Measurements from ENCODE around the gene PTGER1.
"Not testable (repeated sequence)": the region's sequence is repeated elsewhere in the genome, so short reads cannot be mapped to it uniquely, and the experiment has no call there.

Gene PTGER1, protein sequence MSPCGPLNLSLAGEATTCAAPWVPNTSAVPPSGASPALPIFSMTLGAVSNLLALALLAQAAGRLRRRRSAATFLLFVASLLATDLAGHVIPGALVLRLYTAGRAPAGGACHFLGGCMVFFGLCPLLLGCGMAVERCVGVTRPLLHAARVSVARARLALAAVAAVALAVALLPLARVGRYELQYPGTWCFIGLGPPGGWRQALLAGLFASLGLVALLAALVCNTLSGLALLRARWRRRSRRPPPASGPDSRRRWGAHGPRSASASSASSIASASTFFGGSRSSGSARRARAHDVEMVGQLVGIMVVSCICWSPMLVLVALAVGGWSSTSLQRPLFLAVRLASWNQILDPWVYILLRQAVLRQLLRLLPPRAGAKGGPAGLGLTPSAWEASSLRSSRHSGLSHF

DNA sequence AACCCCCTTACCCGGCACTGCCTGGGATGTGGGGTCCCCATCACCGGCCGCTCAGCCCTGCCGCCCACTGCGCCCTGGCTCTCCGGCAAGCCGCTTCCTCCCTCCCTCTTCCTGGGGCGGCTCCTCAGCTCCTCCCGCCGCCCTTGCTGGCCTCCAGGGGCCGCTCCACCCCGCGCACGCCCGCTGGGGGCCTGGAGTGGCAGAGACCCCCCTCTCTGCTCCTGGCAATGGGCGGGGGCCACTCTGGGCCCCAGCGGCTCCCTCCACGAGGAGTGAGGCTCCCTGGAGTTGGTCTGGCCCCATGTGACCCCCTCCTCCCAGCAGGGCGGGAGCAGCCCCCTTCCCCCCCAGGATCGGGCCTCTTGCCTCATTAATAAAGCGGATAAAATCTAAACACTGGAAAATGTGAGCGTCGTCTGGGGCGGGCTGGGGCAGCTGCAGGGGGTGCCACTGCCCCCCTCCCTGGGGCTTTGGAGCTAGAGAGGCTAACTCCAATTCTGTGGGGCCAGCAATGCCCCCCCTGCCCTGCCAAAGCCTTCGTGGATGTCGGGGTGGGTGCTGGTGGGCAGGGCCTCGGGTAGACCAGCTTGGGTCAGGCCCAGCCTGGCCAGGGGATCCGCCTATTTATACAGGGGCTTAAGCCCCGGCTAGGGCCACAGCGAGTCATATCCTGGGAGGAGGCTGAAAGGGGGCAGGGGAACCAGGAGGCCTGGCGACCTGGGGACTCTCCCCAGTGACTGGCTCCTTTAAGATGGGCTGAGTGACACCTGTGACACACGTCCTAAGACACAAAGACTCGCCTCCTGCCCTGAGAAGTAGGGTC, at the start of gene PTGER1:
TSS of gene PTGER1 (minus strand) at position 104 of the 823 bp plus-strand sequence. CDS start 1,034 bp downstream, outside the sequence.
- DNase-seq (ENCODE audit: extremely low read depth in 1 of 2, low read depth in 1 of 2) = no peak

DNA sequence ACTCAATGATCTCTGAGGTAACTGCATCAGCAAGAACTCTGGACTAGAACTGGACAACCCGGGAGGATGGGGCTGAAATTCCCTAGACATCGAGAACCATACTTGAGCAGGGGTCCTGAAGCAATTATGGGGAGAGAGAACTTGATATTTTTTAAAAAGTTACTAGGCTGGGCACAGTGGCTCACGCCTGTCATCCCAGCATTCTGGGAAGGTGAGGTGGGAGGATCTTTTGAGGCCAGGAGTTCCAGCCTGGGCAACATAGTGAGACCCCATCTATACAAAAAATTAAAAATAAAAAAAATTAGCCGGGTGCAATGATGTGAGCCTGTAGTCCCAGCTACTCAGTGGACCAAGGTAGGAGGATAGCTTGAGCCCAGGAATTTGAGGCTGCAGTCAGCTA, 45.4 kb upstream of the PTGER1 start:
- DNase-seq (ENCODE audit: extremely low read depth in 1 of 2, low read depth in 1 of 2) = no peak

DNA sequence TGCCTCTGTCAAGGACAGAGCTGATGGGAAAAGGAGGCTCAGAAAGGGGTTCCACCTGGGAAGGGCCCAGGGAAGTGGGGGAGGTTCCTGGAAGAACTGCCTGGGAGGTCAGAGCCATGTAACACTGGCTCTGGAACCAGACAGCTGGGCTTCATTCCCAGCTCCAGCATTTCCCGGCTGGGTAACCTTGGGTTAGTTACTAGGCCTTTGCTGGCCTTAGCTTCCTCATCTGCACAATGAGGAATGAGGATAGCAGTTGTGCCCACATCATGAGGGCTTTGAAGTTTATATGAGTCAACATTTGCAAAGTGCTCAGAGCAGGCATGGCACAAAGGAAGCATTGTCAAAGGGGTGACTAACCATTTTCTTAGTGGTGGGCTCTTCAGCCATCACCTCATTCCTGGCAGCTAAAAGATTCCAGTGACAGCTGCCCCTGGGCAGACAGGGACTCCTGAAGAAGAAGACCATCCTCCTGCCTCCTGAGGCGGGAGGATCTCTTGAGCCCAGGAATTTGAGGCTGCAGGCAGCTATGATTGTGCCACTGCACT, 44.8 kb upstream of the PTGER1 start:
- no peak for DNase-seq (ENCODE audit: extremely low read depth in 1 of 2, low read depth in 1 of 2)

DNA sequence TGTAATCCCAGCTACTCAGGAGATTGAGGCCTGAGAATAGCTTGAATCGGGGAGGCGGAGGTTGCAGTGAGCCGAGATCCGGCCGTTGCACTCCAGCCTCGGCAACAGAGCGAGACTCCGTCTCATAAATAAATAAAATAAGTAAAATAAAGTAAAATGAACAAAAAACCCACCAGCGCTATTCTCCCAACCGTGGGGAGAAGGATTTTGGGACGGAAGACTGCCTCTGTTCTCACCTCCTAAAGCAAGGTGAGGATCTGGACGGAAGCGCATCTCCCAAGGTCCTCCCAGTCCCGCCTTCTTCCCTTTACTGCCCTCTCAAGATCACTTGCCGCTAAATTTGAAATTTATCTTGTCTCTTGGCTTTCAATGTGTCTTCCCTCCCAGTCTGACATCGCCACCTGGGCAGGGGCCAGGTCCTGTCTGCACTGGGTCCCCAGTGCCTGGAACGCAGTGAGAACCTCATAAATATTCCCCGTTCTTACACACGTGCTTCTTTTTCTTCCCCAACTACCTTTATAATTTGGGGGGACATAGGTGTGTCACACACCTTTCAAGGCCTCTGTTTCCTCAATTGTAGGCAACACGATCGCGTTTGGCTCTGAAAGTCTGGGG, 44.2 kb upstream of the PTGER1 start:
- no peak for DNase-seq (ENCODE audit: extremely low read depth in 1 of 2, low read depth in 1 of 2)

DNA sequence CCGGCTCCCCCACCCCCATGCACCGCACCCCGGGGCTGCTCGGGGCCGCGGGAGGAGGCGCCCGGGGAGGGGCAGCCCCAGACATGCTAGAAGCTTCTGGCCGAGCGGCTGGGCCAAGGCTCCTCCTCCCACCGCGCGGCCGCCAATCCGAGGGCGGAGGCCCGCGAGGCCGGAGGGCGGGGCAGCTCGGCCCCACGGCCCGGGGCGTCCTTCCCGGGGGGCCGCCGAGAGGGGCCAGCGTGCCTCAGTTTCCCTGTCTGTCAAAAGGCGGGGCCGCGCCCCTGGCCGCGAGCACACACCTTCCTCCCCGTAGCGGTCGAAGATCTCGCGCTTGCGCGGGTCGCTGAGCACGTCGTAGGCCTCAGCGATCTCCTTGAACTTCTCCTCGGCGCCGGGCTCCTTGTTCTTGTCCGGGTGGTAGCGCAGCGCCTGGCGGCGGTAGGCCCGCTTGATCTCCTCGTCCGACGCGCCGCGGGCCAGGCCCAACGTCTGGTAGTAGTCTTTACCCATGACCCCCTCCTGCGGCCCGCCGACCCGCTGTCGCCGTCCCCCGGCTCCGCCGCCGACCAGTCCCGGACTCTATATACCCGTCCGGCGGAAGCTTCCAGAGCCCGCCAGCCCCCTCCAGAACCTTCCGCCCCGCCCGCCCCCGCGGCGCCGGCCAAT, 42.8 kb upstream of the PTGER1 start, which contains the start of gene DNAJB1:
TSS of gene DNAJB1 (minus strand) at position 558 of the 666 bp plus-strand sequence. CDS start at position 510, 48 bp downstream.
- peak in 1 of 2 donors; percentile 53 for DNase-seq (ENCODE audit: extremely low read depth in 1 of 2, low read depth in 1 of 2)

DNA sequence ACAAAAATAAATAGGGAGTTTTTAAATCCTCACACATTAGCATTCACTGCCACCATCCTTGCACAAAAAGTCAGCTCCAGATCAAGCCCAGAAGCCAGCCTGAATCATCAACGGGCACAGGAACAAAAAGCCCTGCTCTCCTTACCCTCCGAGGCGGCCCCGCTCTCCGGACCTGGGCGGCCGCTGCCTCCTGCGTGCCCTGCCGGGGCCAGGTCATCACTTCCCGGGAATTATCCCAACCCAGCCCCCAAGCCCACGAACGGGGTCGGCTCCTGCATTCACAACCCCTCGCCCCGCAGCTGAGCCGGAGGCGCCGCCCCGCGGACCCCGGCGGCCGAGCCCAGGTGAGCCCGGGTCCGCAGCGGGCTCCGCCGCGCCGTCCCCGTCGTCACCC, 42.3 kb upstream of the PTGER1 start:
- DNase-seq (ENCODE audit: extremely low read depth in 1 of 2, low read depth in 1 of 2) = no peak

DNA sequence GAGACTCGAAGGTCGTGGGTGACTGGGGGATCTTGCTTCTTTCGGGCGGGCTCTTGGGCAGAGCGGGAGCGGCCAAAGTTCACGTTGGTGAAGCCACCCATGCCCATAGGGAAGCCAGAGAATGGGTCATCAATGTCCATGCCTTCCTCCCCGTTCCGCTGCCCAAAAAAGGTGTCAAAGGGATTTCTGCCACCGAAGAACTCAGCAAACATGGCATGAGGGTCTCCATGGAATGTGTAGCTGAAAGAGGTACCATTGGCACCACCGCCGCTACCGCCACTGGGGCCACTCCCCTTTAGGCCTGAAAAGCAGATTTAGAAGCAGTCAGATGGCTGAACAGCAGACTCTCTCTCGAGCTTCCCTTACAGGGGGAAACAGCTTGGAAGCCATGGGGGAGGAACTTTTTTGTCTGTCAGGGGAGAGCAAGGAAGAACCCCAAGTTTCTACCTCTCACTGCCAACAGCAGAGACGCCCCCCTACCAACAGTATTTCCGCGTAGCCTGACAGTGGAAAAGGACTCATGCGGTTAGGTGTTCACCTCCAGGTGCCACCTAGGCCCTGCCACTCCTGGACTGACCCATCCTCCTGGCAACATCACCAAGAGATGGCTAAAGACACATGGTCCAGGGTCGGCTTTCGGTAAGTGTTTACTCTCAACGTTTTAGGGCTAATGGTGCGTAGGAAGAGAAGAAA, 41.7 kb upstream of the PTGER1 start:
- no peak for DNase-seq (ENCODE audit: extremely low read depth in 1 of 2, low read depth in 1 of 2)

DNA sequence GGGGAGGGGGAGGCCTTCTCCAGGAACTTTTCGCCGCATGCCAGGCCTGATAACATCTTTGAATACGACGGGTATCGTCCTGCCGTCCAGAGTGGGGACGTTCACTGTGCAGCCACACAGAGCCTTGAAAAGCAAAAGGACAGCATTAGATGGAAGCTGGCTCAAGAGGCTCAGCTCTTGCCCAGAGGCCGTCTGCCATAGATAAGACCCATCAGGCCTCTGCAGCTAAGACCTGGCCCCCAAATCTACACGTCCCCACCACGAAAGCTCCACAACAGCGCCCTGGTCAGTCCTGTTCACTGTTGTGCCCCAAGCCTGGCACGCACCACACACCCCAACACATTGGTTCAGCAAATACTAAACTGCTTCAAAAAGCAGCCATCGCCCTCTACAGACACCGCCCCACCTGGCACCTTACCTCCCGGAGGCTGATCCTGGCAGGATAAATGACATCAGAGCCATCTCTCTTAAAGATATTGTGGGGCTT, 40.9 kb upstream of the PTGER1 start:
- DNase-seq (ENCODE audit: extremely low read depth in 1 of 2, low read depth in 1 of 2) = no peak

DNA sequence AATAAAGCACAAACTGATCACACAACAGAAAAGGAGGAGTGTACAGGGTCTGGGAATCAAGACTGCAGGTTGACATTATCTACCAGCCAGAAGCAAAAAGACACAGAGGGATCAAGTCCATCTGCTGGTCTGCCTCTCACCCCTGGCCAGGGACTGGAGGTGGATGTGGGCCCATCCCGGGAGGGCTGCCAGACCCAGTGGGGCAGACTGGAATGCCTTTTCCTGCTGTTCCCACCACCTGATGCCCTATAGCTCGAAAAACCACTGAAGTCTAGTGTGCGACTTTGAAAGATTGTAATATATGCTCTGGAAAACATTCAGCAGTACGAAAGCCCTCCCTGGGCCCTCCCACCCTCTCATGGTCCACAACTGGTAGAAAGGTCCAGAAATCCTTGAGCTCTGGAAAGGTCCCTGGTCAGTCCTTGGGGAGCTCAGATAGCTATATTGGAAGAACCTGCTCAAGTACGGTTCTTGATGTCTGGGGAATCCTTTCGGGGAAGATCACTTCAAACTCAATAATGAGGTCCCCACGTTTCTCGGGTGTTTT, 40.4 kb upstream of the PTGER1 start:
- DNase-seq (ENCODE audit: extremely low read depth in 1 of 2, low read depth in 1 of 2) = no peak

DNA sequence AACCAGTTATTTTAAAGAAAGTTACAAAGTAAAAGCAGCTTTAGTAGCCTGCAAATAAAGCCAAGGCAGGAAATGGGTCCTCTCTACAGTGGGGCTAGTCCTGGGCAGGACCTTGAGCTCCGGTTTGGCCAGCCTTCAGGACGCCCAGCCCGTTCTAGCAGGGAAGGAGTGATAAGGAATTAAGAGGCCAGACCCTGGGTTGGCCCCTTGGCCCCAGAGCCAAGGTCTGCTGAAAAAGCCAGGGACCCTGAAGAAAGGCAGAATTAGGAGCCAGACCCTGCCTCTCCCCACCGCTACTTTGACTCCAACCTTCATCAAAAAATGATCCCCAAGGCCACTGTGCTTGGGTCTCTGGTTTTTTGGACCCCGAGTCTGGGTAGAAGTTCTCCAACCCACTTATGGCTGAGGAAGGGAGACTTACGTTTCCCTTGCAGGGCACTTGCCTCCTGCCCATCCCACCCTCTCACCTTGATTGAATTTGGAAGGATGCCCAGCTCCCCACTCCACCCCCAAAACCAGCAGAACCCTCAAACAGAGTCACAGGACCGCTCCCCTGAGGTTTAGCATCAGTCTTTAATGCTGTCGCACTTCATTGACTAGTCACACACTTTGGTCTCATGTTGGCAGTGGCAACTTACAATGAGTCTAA, 39.2 kb upstream of the PTGER1 start:
- no peak for DNase-seq (ENCODE audit: extremely low read depth in 1 of 2, low read depth in 1 of 2)

DNA sequence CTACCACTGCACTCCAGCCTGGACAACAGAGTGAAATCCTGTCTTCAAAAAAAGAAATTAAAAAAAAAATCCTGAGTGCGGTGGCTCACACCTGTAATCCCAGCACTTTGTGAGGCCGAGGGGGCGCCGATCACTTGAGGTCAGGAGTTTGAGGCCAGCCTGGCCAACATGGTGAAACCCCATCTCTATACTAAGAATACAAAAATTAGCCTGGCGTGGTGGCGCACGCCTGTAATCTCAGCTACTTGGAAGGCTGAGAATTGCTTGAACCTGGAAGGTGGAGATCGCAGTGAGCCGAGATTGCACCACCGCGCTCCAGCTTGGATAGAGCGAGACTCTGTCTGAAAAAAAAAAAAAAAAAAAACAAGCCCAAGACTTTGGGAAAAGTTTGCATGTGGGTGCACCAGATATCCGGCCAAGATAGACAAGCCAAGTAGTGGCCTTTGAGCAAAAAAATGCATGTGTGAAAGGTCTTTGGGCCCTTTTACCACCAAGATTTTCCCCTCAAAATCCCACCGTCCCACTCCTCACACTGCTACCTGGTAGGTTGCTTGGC, 37.3 kb upstream of the PTGER1 start:
- no peak for DNase-seq (ENCODE audit: extremely low read depth in 1 of 2, low read depth in 1 of 2)

DNA sequence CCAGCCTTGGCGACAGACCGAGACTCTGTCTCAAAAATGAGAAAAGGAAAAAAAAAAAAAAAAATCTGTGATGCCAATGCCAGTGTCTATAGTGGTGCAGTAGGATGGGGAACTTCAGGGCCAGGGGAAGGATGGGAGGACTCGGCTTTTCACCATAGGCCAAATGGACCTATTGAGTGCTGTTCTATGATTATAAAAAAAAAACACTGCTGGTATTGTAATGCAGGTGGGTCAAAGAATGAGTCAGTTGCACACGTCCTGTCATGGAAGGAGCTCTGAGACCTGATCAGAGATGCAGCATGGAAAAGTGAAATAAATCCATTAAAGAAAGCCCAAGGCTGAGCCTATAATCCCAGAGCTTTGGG, 36.1 kb upstream of the PTGER1 start:
- no peak for DNase-seq (ENCODE audit: extremely low read depth in 1 of 2, low read depth in 1 of 2)

DNA sequence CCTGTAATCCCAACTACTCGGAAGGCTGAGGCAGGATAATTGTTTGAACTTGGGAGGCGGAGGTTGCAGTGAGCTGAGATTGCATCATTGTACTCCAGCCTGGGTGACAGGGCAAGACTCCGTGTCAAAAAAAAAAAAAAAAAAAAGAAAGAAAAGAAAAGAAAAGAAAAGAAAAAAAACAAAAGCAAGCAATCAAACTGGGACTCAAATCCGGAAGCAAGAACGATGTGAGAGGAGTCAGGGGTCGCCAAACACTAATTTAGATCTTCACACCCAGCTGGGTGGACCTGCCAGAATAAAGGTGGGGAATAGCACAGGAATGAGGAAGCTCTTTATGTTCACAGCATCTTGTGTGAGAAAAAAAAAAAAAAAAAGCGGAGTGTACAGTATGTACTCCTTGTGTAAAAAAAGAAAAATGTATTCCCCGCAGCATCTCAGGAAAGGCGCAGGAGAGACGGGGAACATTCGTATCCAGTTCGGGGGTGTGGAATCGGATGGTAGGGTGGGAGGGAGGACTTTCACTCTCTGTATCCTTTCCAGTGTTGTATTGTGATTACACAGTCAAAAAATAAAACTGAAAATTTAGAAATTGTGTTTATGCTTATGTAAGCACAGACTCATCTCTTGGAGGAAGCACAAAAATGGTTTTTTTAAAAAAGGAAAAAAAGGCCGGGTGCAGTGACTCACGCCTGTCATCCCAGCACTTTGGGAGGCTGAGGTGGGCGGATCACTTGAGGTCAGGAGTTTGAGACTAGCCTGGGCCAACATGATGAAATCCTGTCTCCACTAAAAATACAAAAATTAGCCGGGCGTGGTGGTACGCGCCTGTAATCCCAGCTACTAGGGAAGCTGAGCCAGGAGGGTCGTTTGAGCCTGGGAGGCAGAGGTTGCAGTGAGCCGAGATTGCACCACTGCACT, 35.4 kb upstream of the PTGER1 start:
- no peak for DNase-seq (ENCODE audit: extremely low read depth in 1 of 2, low read depth in 1 of 2)

DNA sequence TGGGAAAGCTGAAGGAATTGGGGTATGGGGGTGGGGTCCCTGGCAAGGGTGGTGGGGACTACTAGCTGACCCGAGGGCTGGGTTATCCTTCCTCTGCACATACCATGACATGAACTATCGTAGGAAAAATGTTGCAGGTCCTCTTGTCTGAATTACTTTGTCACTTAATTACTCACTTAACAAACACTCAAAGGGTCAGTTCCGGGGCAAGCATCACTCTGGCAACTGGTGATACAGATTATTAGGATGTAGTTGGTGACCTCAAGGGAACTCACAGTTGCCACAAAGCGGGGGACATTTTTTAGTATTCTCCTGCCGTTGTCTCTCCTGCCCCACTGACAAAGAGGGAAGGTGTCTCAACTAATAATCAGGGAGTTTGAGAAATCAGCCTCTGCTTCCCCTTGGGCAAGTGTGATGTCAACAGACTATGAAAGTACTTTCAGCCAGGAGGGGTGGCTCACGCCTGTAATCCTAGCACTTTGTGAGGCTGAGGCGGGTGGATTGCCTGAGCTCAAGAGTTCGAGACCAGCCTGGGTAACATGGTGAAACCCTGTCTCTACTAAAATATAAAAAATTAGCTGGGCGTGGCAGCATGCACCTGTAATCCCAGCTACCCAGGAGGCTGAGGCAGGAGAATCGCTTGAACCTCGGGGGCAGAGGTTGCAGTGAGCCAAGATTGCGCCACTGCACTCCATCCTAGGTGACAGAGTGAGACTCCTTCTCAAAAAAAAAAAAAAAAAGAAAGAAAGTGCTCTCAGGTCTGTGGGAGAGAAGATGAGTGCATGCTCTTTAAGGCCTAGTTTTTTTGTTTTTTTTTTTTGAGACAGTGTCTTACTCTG, 32.8 kb upstream of the PTGER1 start:
- DNase-seq (ENCODE audit: extremely low read depth in 1 of 2, low read depth in 1 of 2) = no peak

DNA sequence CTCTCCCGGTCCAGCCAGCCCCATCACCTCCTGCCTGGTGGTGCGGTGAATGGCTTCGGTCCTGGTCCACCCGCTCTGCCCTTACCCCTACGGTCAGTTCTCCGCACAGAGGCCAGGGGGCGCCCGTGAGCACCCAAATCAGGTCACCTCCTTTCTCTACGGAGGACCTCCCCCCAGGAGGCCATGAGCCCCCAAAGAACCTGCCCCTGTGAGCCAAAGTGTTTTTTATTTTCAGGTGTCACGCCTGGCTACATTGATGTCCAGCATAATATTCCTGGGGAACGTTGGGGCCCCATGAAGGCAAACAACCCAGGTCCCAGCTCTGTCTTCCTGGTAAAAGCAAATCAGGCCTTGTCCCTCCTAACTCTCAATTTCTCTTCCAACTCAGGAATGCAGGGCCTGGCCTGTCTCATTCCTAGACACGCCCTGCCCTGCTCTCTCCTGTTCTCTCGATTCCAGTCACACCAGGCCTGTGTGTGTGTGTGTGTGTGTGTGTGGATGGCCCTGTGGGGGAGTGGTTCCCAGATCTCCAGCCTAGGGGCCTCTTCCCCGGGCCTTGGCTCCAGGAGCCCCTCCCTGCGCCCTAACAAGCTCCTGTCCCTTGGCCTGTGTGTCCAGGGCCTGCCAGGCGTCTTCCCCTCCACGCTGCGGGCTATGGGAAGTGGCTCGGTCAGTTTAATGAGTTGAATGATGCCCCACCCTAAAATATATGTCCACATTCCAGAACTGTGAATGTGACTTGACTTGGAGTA, 30.5 kb upstream of the PTGER1 start:
- peak; percentile 41 to 63 for DNase-seq (ENCODE audit: extremely low read depth in 1 of 2, low read depth in 1 of 2)

DNA sequence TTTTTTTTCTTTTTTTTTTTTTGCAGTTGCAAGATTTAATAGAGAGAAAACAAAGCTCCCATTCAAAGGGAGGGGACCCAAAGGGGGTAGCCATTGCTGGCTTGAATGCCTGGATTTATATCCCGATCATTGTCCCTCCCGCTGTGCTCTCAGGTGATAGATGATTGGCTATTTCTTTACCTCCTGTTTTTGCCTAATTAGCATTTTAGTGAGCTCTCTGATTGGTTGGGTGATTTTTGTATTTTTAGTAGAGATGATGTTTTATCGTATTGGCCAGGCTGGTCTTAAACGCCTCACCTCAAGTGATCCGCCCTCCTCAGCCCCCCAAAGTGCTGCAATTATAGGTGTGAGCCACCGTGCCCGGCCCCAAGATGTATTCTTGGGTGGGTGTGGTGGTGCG, 29.4 kb upstream of the PTGER1 start:
- not testable (repeated sequence) for DNase-seq (ENCODE audit: extremely low read depth in 1 of 2, low read depth in 1 of 2)

Data from activated CD8-positive, alpha-beta memory T cell treated with anti-CD3 and anti-CD28 coated beads for 1 hour (primary cell).